Activated T-cell treated with anti-CD3 and anti-CD28 coated beads for 1 hour (primary cell): Measurements from ENCODE around the gene SNPH.
A peak's percentile ranks its signal among the peaks of the same experiment; 100 is the strongest.

Experiments used
- DNase-seq: peaks from one replicate; pipeline ENCODE4 v3.0.0-alpha.2; 2020; ENCODE audit warnings: low read depth

The SNPH gene

GRCh38 chr20:1287306-1287705 lies 21.2 kb downstream of the SNPH start:
- no peak for DNase-seq

- no peak for DNase-seq
Observed at GRCh38 chr20:1287787-1288569, 21.9 kb downstream of the SNPH start.

- DNase-seq: no peak
Observed at GRCh38 chr20:1291191-1291741, 25.2 kb downstream of the SNPH start.

- no peak for DNase-seq
Observed at GRCh38 chr20:1292620-1293019, 26.5 kb downstream of the SNPH start.

GRCh38 chr20:1293641-1294379 lies 27.7 kb downstream of the SNPH start:
- DNase-seq: no peak

DNA sequence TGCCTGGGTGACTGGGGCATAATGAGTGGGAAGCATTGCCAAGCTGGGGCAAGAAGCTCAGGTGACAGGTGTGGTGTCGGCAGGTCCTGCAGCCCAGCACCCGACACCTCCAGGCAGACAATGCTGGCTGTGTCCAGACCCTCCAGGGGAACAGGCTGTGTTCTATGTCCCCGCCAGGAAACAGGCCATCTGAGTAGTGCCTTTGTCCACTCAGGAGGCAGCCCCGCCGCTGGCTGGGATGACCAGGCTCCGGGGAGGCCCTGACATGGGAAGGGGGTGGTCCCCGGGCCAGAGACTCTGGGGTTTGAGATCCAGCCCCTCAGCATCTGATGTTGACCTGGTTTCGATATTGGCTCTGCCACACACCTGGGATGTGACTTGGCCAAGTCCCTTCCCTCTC lies 28.4 kb downstream of the SNPH start:
- DNase-seq: no peak

GRCh38 chr20:1295276-1295930 lies 29.3 kb downstream of the SNPH start:
- DNase-seq: no peak

GRCh38 chr20:1296117-1296610 lies 30.1 kb downstream of the SNPH start:
- no peak for DNase-seq

GRCh38 chr20:1296922-1297321 lies 30.8 kb downstream of the SNPH start:
- no peak for DNase-seq

DNA sequence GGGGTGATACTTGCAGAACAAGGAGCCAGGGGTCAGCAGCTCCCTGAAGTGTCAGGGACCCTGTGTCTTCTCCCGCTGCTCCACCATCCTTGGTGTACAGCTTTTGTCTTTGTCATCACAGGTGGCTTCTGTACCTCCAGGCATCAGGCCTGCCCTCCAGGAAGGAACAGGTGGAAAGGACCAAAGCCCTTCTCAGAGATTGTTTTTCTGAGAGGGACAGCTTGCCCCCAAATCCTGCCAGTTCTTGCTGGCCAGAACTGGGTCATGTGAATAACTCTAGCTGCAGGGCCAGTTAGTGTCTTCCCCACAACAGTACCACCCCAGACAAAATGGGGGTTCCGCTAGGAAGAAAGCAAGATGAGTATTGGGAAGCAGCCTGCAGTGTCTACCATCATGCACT lies 31.4 kb downstream of the SNPH start:
- DNase-seq: no peak

- DNase-seq: no peak
Observed at GRCh38 chr20:1298166-1298565, 32.1 kb downstream of the SNPH start.

DNA sequence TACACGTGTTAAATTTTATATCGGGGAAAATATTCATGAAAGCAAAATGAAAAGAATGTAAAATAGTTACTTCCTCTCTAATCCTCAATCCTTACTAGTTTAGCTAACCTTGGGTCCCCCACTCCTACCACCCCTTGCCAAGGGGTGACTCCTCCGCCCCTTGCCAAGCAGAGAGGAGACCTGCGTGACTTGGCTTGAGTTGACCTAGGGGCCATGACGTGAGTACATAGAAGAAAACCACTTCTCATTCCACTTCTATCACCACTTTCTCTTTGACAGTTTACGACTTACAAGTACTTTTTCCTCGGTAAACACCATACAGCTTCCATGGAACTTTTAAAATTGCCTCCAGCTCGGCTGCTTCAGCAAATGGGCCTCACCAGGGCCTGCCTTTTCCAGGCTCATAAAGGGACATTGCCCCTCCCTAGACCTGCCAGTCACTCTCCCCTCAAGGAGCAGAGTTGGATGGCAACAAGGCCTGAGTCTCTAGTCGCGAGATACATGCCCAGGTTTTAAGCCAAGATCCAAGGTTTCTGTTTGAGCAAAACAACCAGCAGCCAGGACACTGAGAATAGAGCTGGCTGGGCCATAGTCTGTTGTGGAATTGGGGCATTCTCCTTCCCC lies 32.9 kb downstream of the SNPH start:
- DNase-seq: no peak

GRCh38 chr20:1299522-1299921 lies 33.4 kb downstream of the SNPH start:
- DNase-seq: peak; percentile 26

GRCh38 chr20:1300083-1300840 lies 34.2 kb downstream of the SNPH start:
- DNase-seq: no peak

DNA sequence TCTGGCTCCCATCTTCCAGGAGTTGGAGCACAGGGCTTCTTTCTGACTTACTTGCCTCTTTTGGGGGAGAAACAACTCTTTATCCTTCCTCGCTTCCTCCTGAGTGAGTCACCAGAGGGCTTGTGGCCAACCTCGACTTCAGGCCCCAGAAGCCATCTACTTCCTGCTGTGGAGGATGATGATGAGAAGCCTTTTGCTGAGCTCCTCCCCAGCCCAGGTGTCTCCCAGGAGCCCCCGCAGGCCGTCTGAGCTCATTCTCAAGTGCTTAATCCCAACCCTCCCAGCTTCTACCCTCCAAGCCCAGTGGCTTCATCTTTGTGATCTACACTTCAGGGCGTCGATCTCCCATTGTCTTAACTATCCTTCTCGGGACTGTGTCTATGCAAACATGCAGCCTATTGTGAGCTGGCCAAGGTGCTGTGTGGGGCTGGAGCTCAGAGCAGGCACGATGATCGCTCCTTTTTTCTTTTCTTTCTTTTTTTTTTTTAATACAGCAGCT lies 35.0 kb downstream of the SNPH start:
- peak; percentile 38 for DNase-seq

GRCh38 chr20:1302685-1303541 lies 36.8 kb downstream of the SNPH start:
- no peak for DNase-seq

- no peak for DNase-seq
Observed at GRCh38 chr20:1304710-1305515, 38.8 kb downstream of the SNPH start.

GRCh38 chr20:1305712-1306111 lies 39.6 kb downstream of the SNPH start:
- DNase-seq: no peak
